Smooth muscle cell (in vitro differentiated cells): ENCODE data around the gene TRAPPC13. TPM values are rescaled to one million over a fixed set of nuclear protein-coding genes. Genes with fewer than 3 reads are reported as not detected.
"Not testable (repeated sequence)": the region's sequence is repeated elsewhere in the genome, so short reads cannot be mapped to it uniquely, and the experiment has no call there.

Experiments used
- DNase-seq: peaks from one replicate; lab custom pipeline; 2025; ENCODE audit not compliant: unreplicated experiment; lab: John Stamatoyannopoulos, UW
- H2AFZ ChIP-seq: fragments of 200-600 bp; sonication (generic); 2 replicates; pipeline ENCODE4 v1.6.0; 2016; ENCODE audit warnings: antibody characterized with exemption, low read depth, mild to moderate bottlenecking
- H3F3A ChIP-seq: fragments of 200-600 bp; sonication (generic); 2 replicates; pipeline ENCODE4 v1.6.0; 2017; ENCODE audit warnings: antibody characterized with exemption, low read depth
- H3K27ac ChIP-seq: fragments of 200-600 bp; sonication (generic); 2 replicates; pipeline ENCODE4 v1.5.1; 2016; ENCODE audit warnings: low read depth, mild to moderate bottlenecking
- H3K27me3 ChIP-seq: fragments of 200-600 bp; sonication (generic); 2 replicates; pipeline ENCODE4 v1.6.1; 2016; ENCODE audit warnings: low read depth, mild to moderate bottlenecking
- H3K36me3 ChIP-seq: fragments of 200-600 bp; sonication (generic); 2 replicates; pipeline ENCODE4 v1.5.1; 2016; ENCODE audit warnings: low read depth
- H3K4me1 ChIP-seq: fragments of 200-600 bp; sonication (generic); 2 replicates; pipeline ENCODE4 v1.5.1; 2016; ENCODE audit warnings: low read depth
- H3K4me2 ChIP-seq: fragments of 200-600 bp; sonication (generic); 2 replicates; pipeline ENCODE4 v1.6.0; 2016; ENCODE audit warnings: mild to moderate bottlenecking
- H3K4me3 ChIP-seq: fragments of 200-600 bp; sonication (generic); 2 replicates; pipeline ENCODE4 v1.5.1; 2016; ENCODE audit warnings: mild to moderate bottlenecking
- H3K79me2 ChIP-seq: fragments of 200-600 bp; sonication (generic); 2 replicates; pipeline ENCODE4 v1.6.0; 2016; ENCODE audit warnings: low read depth, mild to moderate bottlenecking
- H3K9ac ChIP-seq: fragments of 200-600 bp; sonication (generic); 2 replicates; pipeline ENCODE4 v1.6.0; 2016; ENCODE audit warnings: low read depth
- H3K9me3 ChIP-seq: fragments of 200-600 bp; sonication (generic); replicated peaks from 2 replicates; pipeline ENCODE4 v1.5.1; 2016; ENCODE audit warnings: low read depth
- H4K20me1 ChIP-seq: fragments of 200-600 bp; sonication (generic); 2 replicates; pipeline ENCODE4 v1.6.0; 2016; ENCODE audit warnings: low read depth
- WGBS: methylation state at CpG from one replicate; pipeline ENCODE4 v1.1.7; 2016; ENCODE audit warnings: low lambda C conversion rate; 5-methylcytosine and 5-hydroxymethylcytosine counted together
- polyA plus RNA-seq: library from polyadenylated mRNA; unstranded; fragments of >200 nt; fragmentation: Nextera tagmentation; extraction: Ambion mirVana; gene quantifications from 2 replicates; pipeline ENCODE4 v1.2.1, GENCODE V29; 2016
- total RNA-seq: library from RNA; depleted of rRNA; stranded (reverse); fragments of >200 nt; gene quantifications from 2 replicates; pipeline ENCODE4 v1.2.3, GENCODE V29; 2014
- TF ChIP-seq, protein P1 (sequence below): fragments of 200-600 bp; sonication (generic); IDR thresholded peaks from 2 replicates; pipeline ENCODE4 v1.5.1; 2017; ENCODE audit warnings: borderline replicate concordance, mild to moderate bottlenecking, antibody characterized with exemption; ENCODE audit not compliant: insufficient read depth, poor library complexity, severe bottlenecking

Gene TRAPPC13
- total and polyA plus RNA-seq, 2 experiments from 2014 or later, result 13.7 to 19.5 TPM

DNA sequence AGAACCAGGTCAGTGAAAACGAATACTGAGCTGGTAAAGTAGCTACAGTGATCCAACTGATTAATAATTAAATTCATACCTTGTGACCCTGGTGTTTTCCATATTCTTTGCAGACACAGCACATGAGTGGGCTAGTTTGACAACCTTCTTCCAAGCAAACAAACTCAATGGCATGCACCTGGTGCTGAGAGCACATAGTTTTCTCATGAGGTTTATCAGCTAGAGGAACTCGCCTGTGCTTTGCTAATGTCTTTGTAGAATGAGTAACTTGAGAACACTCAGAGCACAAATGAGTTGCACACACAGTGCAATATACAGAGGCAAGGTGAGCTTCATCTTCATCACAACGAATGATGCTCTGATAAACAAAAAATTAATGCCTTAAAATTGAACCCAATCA lies 13.3 kb upstream of the TRAPPC13 start:
- no peak for DNase-seq
- Histone ChIP-seq H3K27me3 (no peaks in the 10 kb centered on the region), H3K9ac (no peak overlapping the region), H3F3A (no peaks in the 10 kb centered on the region), H3K4me2 (no peak overlapping the region), H2AFZ (no peak overlapping the region), H3K27ac (peak overlapping the region; percentile 52), H3K79me2 (peaks cover 13% of the 10 kb centered on the region), H3K36me3 (peaks cover 44% of the 10 kb centered on the region), H3K4me3 (no peak overlapping the region), H4K20me1 (peaks cover 20% of the 10 kb centered on the region), H3K9me3 (no peaks in the 10 kb centered on the region), H3K4me1 (no peaks in the 10 kb centered on the region)
- WGBS, result 78% methylated on average over 3 of the region's 3 CpGs
- TF ChIP-seq, protein P1, sequence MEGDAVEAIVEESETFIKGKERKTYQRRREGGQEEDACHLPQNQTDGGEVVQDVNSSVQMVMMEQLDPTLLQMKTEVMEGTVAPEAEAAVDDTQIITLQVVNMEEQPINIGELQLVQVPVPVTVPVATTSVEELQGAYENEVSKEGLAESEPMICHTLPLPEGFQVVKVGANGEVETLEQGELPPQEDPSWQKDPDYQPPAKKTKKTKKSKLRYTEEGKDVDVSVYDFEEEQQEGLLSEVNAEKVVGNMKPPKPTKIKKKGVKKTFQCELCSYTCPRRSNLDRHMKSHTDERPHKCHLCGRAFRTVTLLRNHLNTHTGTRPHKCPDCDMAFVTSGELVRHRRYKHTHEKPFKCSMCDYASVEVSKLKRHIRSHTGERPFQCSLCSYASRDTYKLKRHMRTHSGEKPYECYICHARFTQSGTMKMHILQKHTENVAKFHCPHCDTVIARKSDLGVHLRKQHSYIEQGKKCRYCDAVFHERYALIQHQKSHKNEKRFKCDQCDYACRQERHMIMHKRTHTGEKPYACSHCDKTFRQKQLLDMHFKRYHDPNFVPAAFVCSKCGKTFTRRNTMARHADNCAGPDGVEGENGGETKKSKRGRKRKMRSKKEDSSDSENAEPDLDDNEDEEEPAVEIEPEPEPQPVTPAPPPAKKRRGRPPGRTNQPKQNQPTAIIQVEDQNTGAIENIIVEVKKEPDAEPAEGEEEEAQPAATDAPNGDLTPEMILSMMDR, result no peak

DNA sequence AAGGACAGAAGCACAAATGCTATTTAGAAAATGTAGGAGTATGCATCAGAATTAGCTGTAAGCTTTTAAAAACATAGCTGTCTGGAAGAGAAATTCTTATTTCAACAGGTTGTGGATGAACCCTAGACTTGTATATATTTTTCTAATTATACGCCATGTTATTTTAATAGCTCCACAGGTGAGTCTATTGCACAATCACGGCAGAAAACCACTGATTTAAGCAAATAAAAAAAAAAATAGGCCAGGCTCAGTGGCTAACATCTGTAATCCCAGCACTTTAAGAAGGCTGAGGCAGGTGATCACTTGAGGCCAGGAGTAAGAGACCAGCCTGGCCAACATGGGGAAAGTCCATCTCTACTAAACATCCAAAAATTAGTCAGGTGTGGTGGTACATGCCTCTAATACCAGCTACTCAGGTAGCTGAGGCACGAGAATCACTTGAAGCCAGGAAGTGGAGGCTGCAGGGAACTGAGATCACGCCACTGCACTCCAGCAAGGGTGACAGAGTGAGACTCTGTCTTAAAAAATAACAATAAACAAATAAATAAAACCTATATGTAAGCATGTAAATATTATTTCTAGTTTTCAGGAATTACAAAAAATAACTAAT lies 12.4 kb upstream of the TRAPPC13 start:
- H3K4me3 ChIP-seq, result no peak overlapping the region
- no peak overlapping the region for H3K9ac ChIP-seq
- no peak overlapping the region for H2AFZ ChIP-seq
- H4K20me1 ChIP-seq, result peaks cover 20% of the 10 kb centered on the region
- H3K36me3 ChIP-seq, result peaks cover 37% of the 10 kb centered on the region
- H3K4me1 ChIP-seq, result no peaks in the 10 kb centered on the region
- TF ChIP-seq, protein P1, result no peak
- H3K27ac ChIP-seq, result peak overlapping the region; percentile 52
- no peak overlapping the region for H3K4me2 ChIP-seq
- peaks cover 22% of the 10 kb centered on the region for H3K79me2 ChIP-seq
- no peaks in the 10 kb centered on the region for H3F3A ChIP-seq
- no peaks in the 10 kb centered on the region for H3K27me3 ChIP-seq
- no peak for DNase-seq
- H3K9me3 ChIP-seq, result no peaks in the 10 kb centered on the region
- 97% methylated on average over 4 of the region's 4 CpGs for WGBS

DNA sequence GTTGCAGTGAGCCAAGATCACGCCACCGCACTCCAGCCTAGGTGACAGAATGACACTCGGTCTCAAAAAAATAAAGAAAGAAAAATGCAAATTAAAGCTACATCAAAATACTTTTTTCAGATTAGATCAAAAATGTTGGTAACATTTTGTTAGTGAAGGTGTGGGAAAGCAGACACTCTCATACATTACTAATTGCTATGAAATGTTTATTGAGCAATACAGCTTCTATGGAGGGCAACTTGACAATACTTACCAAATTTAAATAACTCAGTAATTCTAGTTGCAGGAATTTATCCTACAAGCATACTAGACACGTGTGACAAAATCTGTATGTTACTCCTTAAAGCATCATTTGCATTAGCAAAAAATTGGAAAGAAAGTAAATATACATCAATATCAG lies 4.8 kb upstream of the TRAPPC13 start:
- 96% methylated on average over 4 of the region's 4 CpGs for WGBS
- no peak overlapping the region for H2AFZ ChIP-seq
- H3K9me3 ChIP-seq, result no peaks in the 10 kb centered on the region
- no peak overlapping the region for H3K4me3 ChIP-seq
- H3K9ac ChIP-seq, result no peak overlapping the region
- H3K79me2 ChIP-seq, result peaks cover 86% of the 10 kb centered on the region
- H3K4me1 ChIP-seq, result peaks cover 11% of the 10 kb centered on the region
- H3K27ac ChIP-seq, result no peak overlapping the region
- H3K4me2 ChIP-seq, result no peak overlapping the region
- H3K36me3 ChIP-seq, result no peaks in the 10 kb centered on the region
- H4K20me1 ChIP-seq, result peaks cover 33% of the 10 kb centered on the region
- TF ChIP-seq, protein P1, result no peak
- no peak for DNase-seq
- no peaks in the 10 kb centered on the region for H3K27me3 ChIP-seq
- no peaks in the 10 kb centered on the region for H3F3A ChIP-seq

DNA sequence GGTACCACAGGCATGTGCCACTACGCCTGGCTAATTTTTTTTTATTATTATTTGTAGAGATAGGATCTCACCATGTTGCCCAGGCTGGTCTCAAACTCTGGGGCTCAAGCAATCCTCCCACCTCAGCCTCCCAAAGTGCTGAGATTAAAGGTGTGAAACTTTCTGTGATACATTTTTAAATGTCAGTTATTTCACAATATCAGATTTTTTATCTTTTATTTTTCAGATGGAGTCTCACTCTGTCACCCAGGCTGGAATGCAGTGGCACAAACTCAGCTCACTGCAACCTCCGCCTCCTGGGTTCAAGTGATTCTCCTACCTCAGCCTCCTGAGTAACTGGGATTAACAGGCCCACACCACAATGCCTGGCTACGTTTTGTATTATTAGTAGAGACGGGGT lies 2.9 kb upstream of the TRAPPC13 start:
- not testable (repeated sequence) for H3F3A ChIP-seq, DNase-seq, H3K9ac ChIP-seq, H3K9me3 ChIP-seq, H2AFZ ChIP-seq, H3K4me2 ChIP-seq, H3K27ac ChIP-seq, H3K36me3 ChIP-seq, H3K27me3 ChIP-seq
- 92% methylated on average over 4 of the region's 4 CpGs for WGBS
- peaks cover 19% of the 10 kb centered on the region for H3K4me1 ChIP-seq
- peaks cover 23% of the 10 kb centered on the region for H4K20me1 ChIP-seq
- peak overlapping the region; percentile 98 for H3K4me3 ChIP-seq
- peaks cover 90% of the 10 kb centered on the region for H3K79me2 ChIP-seq
